Stimulated activated CD8-positive, alpha-beta memory T cell treated with anti-CD3 and anti-CD28 coated beads, Interleukin-15, amount 100 ng/mL, for 1 hour (primary cell): ENCODE results near the gene DOCK10.
"Not testable (repeated sequence)": the region's sequence is repeated elsewhere in the genome, so short reads cannot be mapped to it uniquely, and the experiment has no call there.

Experiments used
- DNase-seq: peaks from one replicate; pipeline ENCODE4 v3.0.0-alpha.2; 2020; ENCODE audit warnings: low read depth

The DOCK10 gene

DNA sequence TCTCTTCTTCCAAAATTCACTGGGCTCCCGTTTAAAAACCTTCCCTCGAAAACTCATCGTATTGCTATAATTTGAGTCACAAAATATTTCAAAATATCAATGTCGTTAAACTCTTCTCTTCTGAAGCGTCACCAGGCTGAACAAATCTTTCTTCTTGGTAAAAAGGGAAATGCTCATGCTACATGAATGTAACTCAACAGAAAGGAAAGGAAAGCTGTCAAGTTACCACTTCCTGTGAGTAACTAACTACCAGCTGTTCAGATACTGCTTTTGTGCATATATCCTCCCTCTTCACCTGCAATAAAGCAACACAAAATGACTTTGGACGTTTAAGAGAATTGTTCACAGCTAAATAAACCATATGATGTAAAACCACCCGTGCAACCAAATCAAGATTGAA, 95.4 kb downstream of the DOCK10 start:
- no peak for DNase-seq

- no peak for DNase-seq
Measured at GRCh38 chr2:224944707-224945547, 97.3 kb downstream of the DOCK10 start.

- DNase-seq: not testable (repeated sequence)
Measured at GRCh38 chr2:224943601-224944041, 98.6 kb downstream of the DOCK10 start.

DNA sequence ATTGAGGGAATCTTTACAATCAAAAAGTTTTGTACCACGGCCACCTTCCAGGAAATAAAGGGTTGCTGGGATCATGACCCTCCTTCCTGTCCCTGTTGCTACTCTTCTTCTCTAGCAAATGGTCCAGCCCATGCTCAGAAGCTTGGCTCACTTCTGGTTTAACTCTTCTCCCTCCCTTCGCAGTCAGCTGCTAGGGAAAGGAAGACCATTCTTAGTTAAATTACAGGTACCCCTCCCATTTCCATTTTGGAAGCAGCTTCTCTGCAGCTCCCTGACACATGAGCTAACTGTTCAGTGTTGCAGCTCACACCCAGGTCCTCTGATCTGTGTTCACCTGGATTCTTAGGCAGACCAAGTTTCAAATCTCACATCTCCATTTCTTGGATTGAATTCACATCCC, 100.3 kb downstream of the DOCK10 start:
- no peak for DNase-seq

DNA sequence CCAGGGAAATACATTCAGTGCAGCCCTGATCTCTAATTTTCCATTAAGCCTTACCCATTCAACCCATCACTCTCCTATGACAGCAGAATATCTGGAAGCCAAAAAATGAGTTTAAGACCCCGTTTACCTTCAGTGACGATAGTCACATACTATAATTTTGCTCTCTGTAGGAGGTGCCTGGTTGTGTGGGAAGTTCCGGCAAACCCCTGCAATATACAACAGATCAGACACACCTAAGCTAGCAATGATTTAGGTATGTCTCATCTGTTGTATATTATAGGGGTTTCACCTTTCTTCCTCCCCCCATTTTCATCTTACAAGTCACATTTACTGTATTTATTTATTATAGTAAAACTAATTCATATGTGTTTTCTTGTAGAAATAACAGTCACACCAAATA, 101.7 kb downstream of the DOCK10 start:
- no peak for DNase-seq

DNA sequence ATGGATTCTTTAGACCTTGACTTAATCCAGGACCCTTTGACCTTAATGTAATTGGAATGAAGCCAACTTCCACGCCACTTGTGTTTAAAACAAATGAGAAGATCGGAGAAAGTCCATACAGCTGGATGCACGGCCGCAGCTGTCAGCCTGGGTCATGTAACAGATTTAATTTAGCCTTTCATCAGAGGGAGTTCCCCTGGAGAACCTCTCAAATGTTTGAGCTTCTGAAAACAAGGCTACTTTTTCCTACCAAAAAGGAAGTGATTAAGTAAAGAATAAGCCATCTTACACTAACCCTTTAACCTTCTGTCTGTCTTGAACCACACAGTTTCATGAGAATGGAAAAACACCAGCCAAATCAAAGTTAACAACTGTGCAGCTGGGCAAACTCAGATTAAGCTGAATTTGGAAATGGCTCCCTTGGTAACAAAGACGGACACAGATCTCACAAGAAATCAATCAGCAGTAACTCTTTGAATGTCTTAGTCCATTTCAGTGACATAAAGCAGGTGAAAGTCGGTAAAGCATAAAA, 103.6 kb downstream of the DOCK10 start:
- DNase-seq: no peak

DNA sequence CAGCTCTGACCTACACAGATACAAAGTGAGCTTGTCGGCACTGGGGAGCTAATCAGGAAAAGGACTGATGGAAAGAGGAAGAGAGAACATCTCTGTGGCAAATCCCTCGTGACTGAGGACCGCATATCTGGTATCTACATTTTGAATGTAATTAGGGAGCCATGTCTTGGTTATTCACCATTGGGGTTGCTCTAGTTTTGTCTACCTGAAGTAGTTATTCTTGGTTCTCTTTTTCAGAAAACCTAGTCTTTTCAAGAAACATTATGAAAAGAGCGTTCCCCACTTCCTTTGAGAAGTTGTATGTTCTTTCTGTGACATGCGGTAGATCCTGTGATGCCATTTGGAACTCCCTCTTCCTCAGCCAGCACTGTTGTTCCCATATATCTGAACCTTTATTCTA, 104.4 kb downstream of the DOCK10 start:
- DNase-seq: no peak

DNA sequence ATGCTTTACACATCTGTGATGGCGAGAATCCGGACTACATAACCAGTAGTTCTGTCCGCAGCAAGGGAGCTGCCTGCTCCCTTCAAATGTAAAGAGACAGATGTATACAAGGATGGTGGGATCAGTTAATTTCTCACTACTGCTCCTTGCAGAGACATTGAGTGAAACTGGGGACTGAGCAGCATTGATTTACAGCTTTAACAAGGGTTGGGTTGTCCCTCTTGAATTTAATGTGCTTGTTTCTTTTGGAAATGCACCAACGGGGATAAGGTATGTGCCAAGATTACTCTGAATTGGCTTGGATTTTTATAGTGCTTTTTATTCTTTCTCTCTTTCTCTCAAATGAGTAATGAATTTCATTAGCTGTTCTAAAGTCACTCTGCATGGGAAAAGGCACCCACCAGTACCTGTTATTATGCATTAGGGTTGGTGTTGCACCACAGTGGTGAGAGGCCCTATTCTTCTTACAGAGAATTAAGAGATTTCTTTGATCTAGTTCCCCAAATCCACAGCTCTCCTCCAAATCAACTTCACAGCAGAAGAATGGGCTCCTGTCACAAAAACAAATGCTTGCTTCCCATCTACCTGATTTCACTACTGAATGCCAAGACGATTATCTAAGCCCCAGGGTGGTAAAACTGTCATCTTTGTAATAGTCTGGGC, 107.6 kb downstream of the DOCK10 start:
- DNase-seq: no peak

DNA sequence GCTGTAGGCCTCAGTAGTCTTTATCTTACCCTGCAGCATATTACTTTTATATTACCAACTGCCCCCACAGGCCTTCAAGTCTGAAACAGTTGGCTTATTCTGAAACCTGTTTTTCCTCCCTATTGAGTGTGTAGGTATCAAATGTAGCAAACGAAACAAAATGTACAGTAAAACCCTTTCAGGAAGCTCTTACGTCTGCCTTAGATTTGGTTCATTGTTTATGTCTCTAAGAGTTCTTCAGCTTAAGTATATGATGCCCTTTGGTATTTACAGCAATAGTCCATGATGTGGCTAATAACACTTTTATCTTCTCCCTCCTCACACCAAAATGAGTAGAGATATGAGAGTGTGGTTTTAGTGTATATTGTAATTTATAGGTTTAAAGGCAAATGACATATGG, 108.8 kb downstream of the DOCK10 start:
- no peak for DNase-seq

- DNase-seq: no peak
Measured at GRCh38 chr2:224932522-224932921, 109.7 kb downstream of the DOCK10 start.

- DNase-seq: no peak
Measured at GRCh38 chr2:224931956-224932355, 110.3 kb downstream of the DOCK10 start.

DNA sequence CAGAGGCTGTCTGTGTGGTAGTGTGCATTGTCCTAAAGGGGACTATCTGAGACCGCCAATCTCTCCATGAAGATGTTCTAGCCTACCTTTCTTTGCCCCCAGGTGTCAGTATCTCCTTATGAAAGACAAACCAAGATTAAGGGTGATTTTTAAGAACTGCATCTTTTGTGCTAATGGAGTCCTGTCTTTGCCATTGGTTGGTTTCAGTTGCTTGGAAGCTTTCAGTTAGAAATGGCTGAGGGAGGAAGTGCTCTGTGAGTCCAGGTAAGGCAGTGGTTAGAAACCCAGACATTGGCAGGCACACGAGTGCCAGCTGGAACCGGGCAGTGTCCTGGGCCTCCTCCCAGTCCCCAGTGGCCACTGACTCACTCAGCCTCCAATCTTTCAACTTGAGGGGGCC, 111.3 kb downstream of the DOCK10 start:
- no peak for DNase-seq

DNA sequence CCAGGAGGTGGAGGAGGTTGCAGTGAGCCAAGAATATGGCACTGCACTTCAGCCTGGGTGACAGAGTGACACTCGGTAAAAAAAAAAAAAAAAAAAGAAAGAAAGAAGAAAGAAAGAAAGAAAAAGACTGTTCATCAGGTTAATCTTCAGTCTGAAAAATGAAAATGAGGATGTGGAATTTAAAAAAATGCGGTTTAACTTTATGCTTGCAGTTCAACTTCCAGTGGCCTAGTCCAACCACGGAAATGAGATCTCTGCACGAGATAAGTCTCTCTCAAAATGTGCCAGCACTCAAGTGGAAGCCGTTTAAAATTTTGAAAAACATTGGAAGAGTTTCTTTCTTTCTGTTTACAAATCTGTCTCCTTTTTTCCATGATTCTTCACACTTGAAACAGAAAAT, 112.1 kb downstream of the DOCK10 start:
- no peak for DNase-seq

DNA sequence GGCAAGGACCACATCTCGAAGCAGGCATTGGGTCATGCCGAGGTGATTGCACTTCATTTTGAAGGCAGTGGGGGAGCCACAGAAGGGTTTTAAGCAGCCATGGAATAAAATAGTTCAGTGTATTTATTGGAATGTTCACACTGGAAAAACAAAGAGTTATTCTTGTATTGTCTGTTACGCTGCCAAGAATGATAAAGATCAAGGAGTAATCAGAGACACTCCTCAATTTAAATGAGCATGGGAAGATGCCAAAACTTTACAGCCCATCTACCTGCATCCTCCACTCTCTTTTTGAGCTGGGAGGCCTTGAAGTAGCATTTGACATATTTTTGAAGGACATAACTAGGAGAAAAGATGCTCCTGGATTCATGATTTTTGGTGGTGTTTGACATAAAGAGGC, 112.8 kb downstream of the DOCK10 start:
- no peak for DNase-seq

- peak; percentile 37 for DNase-seq
Measured at GRCh38 chr2:224927646-224928173, 114.6 kb downstream of the DOCK10 start.

GRCh38 chr2:224927011-224927410, 115.3 kb downstream of the DOCK10 start:
- DNase-seq: no peak

DNA sequence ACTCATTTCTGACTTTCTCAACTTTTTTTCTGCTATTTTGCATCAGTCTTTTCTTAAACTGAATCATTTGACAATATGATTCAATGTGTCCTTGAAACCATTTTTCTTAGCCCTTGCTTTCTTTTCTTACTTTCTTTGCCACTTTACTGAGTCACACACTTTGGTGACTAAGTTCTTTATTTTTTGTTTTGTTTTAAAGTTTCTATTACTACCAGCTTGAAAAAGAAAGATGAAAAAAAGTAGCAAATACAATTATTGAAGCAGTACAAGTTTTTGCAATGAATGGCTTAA, 116.5 kb downstream of the DOCK10 start:
- no peak for DNase-seq

DNA sequence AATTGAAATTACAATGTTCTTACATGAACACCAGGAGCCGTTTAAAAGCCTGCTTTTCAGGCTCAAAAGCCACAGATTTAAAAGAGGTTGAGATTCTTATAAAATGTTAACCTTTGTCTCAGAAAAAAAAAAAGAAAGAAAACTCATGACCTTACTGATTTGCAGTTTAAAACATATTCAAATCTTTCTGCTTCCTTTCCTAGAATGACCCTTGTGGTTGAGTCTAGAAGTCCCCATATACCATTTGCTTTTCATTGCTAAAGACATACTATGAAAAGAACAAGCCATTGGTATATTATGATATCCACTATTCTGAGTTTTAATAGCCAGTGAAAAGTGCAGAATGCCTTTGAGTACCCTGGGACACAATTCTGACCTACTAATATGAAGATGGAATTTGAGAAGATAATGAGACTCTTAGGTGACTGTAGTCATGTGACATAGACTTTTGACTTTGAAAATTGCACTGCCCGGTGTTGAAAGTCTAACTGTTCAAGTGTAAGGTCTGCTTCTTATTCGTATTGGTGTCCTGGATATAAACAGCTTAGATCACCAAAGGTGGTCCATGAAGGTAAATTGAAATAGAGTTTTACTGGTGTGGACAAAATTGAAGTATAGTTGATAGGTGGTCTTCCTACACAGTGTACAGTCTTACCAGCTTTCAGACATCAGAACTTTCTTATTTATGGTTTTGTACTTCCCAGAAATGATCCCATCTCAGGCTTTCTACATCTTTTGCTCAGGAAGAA, 117.0 kb downstream of the DOCK10 start:
- no peak for DNase-seq

DNA sequence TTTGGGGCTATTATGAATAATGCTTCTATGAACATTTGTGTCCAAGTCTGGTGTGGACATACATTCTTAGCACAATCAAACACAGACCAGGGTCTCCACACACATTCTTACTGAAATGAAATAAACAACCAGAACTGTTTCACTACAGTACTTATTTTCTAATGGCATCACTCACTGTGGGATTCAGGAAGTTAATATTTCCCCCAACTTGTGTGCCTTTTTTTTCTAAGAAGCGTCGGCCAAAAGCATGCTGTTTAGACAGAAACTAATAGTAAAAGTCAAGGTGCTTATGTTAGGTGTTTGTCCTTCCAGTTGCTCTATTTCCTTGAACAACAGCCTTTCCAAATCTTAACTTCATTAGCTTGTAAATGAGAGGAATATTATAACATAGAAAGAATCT, 117.6 kb downstream of the DOCK10 start:
- DNase-seq: no peak

GRCh38 chr2:224922142-224922727, 120.0 kb downstream of the DOCK10 start:
- DNase-seq: no peak

GRCh38 chr2:224919472-224920110, 122.7 kb downstream of the DOCK10 start:
- no peak for DNase-seq
